SKM-1 (cell line): Measurements from ENCODE around the gene PLA2G2A.
"Not testable (repeated sequence)": the region's sequence is repeated elsewhere in the genome, so short reads cannot be mapped to it uniquely, and the experiment has no call there.

Experiments
- DNase-seq: peaks from one replicate; lab custom pipeline; 2025; ENCODE audit not compliant: unreplicated experiment; lab: John Stamatoyannopoulos, UW

The PLA2G2A gene

GRCh38 chr1:19979494-19979977 lies at the start of gene PLA2G2A:
Gene PLA2G2A (minus strand): TSS chr1:19979618. CDS start chr1:19978773, 845 bp downstream.
- DNase-seq = no peak

GRCh38 chr1:20028726-20029125 lies 49.3 kb upstream of the PLA2G2A start:
- DNase-seq = no peak

GRCh38 chr1:20028125-20028524 lies 48.7 kb upstream of the PLA2G2A start:
- no peak for DNase-seq

GRCh38 chr1:20017741-20018140 lies 38.3 kb upstream of the PLA2G2A start:
- DNase-seq = no peak

- DNase-seq = no peak
Observed at GRCh38 chr1:20014153-20014552, 34.7 kb upstream of the PLA2G2A start.

- no peak for DNase-seq
Observed at GRCh38 chr1:20010016-20010415, 30.6 kb upstream of the PLA2G2A start.

GRCh38 chr1:20009212-20009611 lies 29.8 kb upstream of the PLA2G2A start:
- DNase-seq = no peak

- DNase-seq = no peak
Observed at GRCh38 chr1:20008391-20008841, 29.0 kb upstream of the PLA2G2A start.

- not testable (repeated sequence) for DNase-seq
Observed at GRCh38 chr1:19998823-19999222, 19.4 kb upstream of the PLA2G2A start.

GRCh38 chr1:19990689-19991088 lies 11.3 kb upstream of the PLA2G2A start:
- DNase-seq = no peak

GRCh38 chr1:19990182-19990582 lies 10.8 kb upstream of the PLA2G2A start:
- not testable (repeated sequence) for DNase-seq

GRCh38 chr1:19988267-19989006 lies 9.0 kb upstream of the PLA2G2A start:
- no peak for DNase-seq

GRCh38 chr1:19987719-19988118 lies 8.3 kb upstream of the PLA2G2A start:
- DNase-seq = no peak

GRCh38 chr1:19984409-19985016 lies 5.1 kb upstream of the PLA2G2A start:
- not testable (repeated sequence) for DNase-seq

GRCh38 chr1:19981507-19982312 lies 2.3 kb upstream of the PLA2G2A start:
- no peak for DNase-seq

- no peak for DNase-seq
Observed at GRCh38 chr1:19981170-19981506, 1.7 kb upstream of the PLA2G2A start.

GRCh38 chr1:19980314-19980713 lies 896 bp upstream of the PLA2G2A start:
- no peak for DNase-seq

- no peak for DNase-seq
Observed at GRCh38 chr1:19978143-19978542, 1.3 kb downstream of the PLA2G2A start.

- DNase-seq = no peak
Observed at GRCh38 chr1:19976317-19977003, 3.0 kb downstream of the PLA2G2A start.

GRCh38 chr1:19975423-19976193 lies 3.8 kb downstream of the PLA2G2A start:
- no peak for DNase-seq
